Mesothelial cell of epicardium (in vitro differentiated cells): ENCODE data around the gene TSHR. TPM values are rescaled to one million over a fixed set of nuclear protein-coding genes. Genes with fewer than 3 reads are reported as not detected.

Source experiments
- DNase-seq, 2 experiments: peaks; one replicate each; pipeline ENCODE4 v3.0.0; 2021; ENCODE audit warnings: low spot score in 2 of 2; ENCODE audit not compliant: unreplicated experiment in 2 of 2
- H3K27ac Mint-ChIP-seq: 2 replicates; pipeline ENCODE4 v1.8.0; 2021; ENCODE audit warnings: mixed read lengths
- H3K27me3 Mint-ChIP-seq: 2 replicates; pipeline ENCODE4 v1.8.0; 2021; ENCODE audit warnings: low read depth, mixed read lengths
- H3K36me3 Mint-ChIP-seq: 2 replicates; pipeline ENCODE4 v1.8.0; 2021; ENCODE audit warnings: mixed read lengths
- H3K4me1 Mint-ChIP-seq: 2 replicates; pipeline ENCODE4 v1.8.0; 2021; ENCODE audit warnings: mixed read lengths
- H3K4me3 Mint-ChIP-seq: 2 replicates; pipeline ENCODE4 v1.8.0; 2021; ENCODE audit warnings: mild to moderate bottlenecking, moderate library complexity, mixed read lengths
- H3K9me3 Mint-ChIP-seq: 2 replicates; pipeline ENCODE4 v1.8.0; 2021; ENCODE audit warnings: mixed read lengths
- CTCF ChIP-seq: fragments of 200-600 bp; sonication (generic); IDR thresholded peaks from one replicate; pipeline ENCODE4 v1.5.0; 2021; ENCODE audit warnings: antibody characterized with exemption; ENCODE audit not compliant: unreplicated experiment
- total RNA-seq: library from RNA; stranded (reverse); gene quantifications from 3 replicates; pipeline ENCODE4 v1.2.1, GENCODE V29; 2021

TSHR gene
- total RNA-seq, 1 donor from 2014 or later: not detected

- no peaks in the 10 kb centered on the region for H3K4me1 Mint-ChIP-seq
- H3K9me3 Mint-ChIP-seq: peaks cover 10% of the 10 kb centered on the region
Measured at GRCh38 chr14:81127785-81128184, 172.4 kb downstream of the TSHR start.

GRCh38 chr14:81129242-81129641, 173.8 kb downstream of the TSHR start:
- H3K4me1 Mint-ChIP-seq: no peaks in the 10 kb centered on the region
- peaks cover 13% of the 10 kb centered on the region for H3K27me3 Mint-ChIP-seq
- H3K36me3 Mint-ChIP-seq: no peaks in the 10 kb centered on the region
- no peak for DNase-seq
- no peak overlapping the region for H3K27ac Mint-ChIP-seq
- H3K9me3 Mint-ChIP-seq: peaks cover 10% of the 10 kb centered on the region
- no peak overlapping the region for H3K4me3 Mint-ChIP-seq
- no peak for TF ChIP-seq CTCF

More at GRCh38 chr14:81127785-81128184, 172.4 kb downstream of the TSHR start:
- Mint-ChIP-seq H3K27ac (no peak overlapping the region), H3K4me3 (no peak overlapping the region), H3K27me3 (peaks cover 9% of the 10 kb centered on the region), H3K36me3 (no peaks in the 10 kb centered on the region)
- no peak for DNase-seq
- TF ChIP-seq CTCF: no peak

GRCh38 chr14:81132468-81132867, 177.0 kb downstream of the TSHR start:
- no peak for TF ChIP-seq CTCF
- Mint-ChIP-seq H3K4me1 (no peaks in the 10 kb centered on the region), H3K36me3 (no peaks in the 10 kb centered on the region), H3K9me3 (peaks cover 4% of the 10 kb centered on the region), H3K4me3 (no peak overlapping the region), H3K27me3 (peaks cover 9% of the 10 kb centered on the region), H3K27ac (no peak overlapping the region)
- DNase-seq: no peak

GRCh38 chr14:81133400-81133799, 178.0 kb downstream of the TSHR start:
- no peak for TF ChIP-seq CTCF
- Mint-ChIP-seq H3K27me3 (peaks cover 7% of the 10 kb centered on the region), H3K9me3 (peaks cover 4% of the 10 kb centered on the region), H3K27ac (no peak overlapping the region), H3K36me3 (no peaks in the 10 kb centered on the region), H3K4me3 (no peak overlapping the region), H3K4me1 (no peaks in the 10 kb centered on the region)
- no peak for DNase-seq

GRCh38 chr14:81137316-81137715, 181.9 kb downstream of the TSHR start:
- H3K9me3 Mint-ChIP-seq: peaks cover 4% of the 10 kb centered on the region
- no peaks in the 10 kb centered on the region for H3K36me3 Mint-ChIP-seq
- no peak for TF ChIP-seq CTCF
- peaks cover 7% of the 10 kb centered on the region for H3K27me3 Mint-ChIP-seq
- no peak for DNase-seq
- no peak overlapping the region for H3K27ac Mint-ChIP-seq
- no peaks in the 10 kb centered on the region for H3K4me1 Mint-ChIP-seq
- no peak overlapping the region for H3K4me3 Mint-ChIP-seq

GRCh38 chr14:81138429-81138828, 183.0 kb downstream of the TSHR start:
- Mint-ChIP-seq H3K9me3 (peaks cover 4% of the 10 kb centered on the region), H3K27ac (no peak overlapping the region), H3K4me1 (no peaks in the 10 kb centered on the region), H3K27me3 (peaks cover 1% of the 10 kb centered on the region), H3K36me3 (no peaks in the 10 kb centered on the region), H3K4me3 (no peak overlapping the region)
- TF ChIP-seq CTCF: no peak
- no peak for DNase-seq
